ENCODE results near the gene LILRA5.
"Not testable (repeated sequence)": the region's sequence is repeated elsewhere in the genome, so short reads cannot be mapped to it uniquely, and the experiment has no call there.

LILRA5 gene

GRCh38 chr19:54312436-54313377, at the start of gene LILRA5:
Gene LILRA5 (minus strand): TSS chr19:54313166. CDS start chr19:54313019, 147 bp downstream.
- no peak for DNase-seq

- not testable (repeated sequence) for DNase-seq
Observed at GRCh38 chr19:54361680-54362422, 48.9 kb upstream of the LILRA5 start.

- not testable (repeated sequence) for DNase-seq
Observed at GRCh38 chr19:54359149-54359820, 46.3 kb upstream of the LILRA5 start.

GRCh38 chr19:54357381-54357780, 44.4 kb upstream of the LILRA5 start:
- DNase-seq = no peak

GRCh38 chr19:54356444-54357056, 43.6 kb upstream of the LILRA5 start:
- DNase-seq = no peak

- no peak for DNase-seq
Observed at GRCh38 chr19:54355675-54356074, 42.7 kb upstream of the LILRA5 start.

- no peak for DNase-seq
Observed at GRCh38 chr19:54354761-54355160, 41.8 kb upstream of the LILRA5 start.

GRCh38 chr19:54352546-54352945, 39.6 kb upstream of the LILRA5 start:
- no peak for DNase-seq

GRCh38 chr19:54352041-54352440, 39.1 kb upstream of the LILRA5 start:
- no peak for DNase-seq

- no peak for DNase-seq
Observed at GRCh38 chr19:54351474-54351873, 38.5 kb upstream of the LILRA5 start.

- DNase-seq = no peak
Observed at GRCh38 chr19:54345938-54346386, 33.0 kb upstream of the LILRA5 start.

GRCh38 chr19:54343868-54344267, 30.9 kb upstream of the LILRA5 start:
- no peak for DNase-seq

- no peak for DNase-seq
Observed at GRCh38 chr19:54341295-54341694, 28.3 kb upstream of the LILRA5 start.

- no peak for DNase-seq
Observed at GRCh38 chr19:54339646-54340358, 26.8 kb upstream of the LILRA5 start.

GRCh38 chr19:54338521-54338920, 25.6 kb upstream of the LILRA5 start:
- no peak for DNase-seq

GRCh38 chr19:54337858-54338230, 24.9 kb upstream of the LILRA5 start:
- DNase-seq = no peak

- no peak for DNase-seq
Observed at GRCh38 chr19:54336893-54337857, 24.2 kb upstream of the LILRA5 start.

- DNase-seq = no peak
Observed at GRCh38 chr19:54335979-54336892, 23.3 kb upstream of the LILRA5 start.

GRCh38 chr19:54335164-54335563, 22.2 kb upstream of the LILRA5 start:
- DNase-seq = no peak
